Measurements from ENCODE around the gene ACTG1.

DNA sequence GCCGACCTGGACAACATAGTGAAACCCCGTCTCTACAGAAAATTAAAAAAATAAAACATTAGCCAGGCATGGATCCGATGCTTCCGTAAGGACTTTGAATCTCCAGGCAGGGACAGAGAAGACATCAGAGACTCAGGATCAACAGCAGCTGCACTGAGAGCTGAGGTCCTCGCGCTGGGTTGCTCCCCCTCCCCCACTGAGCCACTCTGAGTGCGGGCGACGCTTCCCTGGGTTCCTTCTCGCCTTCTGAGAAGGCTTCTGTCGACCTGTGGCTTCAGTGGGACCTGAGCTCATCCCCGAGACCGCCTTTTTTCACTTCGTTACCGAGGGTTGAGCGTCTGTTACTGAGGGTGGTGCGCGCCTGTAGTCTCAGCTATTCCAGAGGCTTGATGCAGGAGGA is 20.4 kb downstream of the ACTG1 start:
- TF ChIP-seq, protein P1, sequence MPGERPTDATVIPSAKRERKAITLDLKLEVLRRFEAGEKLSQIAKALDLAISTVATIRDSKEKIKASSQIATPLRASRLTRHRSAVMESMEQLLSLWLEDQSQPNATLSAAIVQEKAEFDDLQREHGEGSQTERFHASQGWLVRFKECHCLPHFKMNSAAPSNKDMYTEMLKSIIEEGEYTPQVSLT (CRISPR knock-in tag; IDR thresholded peaks at IDR 0.05; ENCODE audit: borderline replicate concordance, low read depth) = no peak
- TF ChIP-seq, protein P2, sequence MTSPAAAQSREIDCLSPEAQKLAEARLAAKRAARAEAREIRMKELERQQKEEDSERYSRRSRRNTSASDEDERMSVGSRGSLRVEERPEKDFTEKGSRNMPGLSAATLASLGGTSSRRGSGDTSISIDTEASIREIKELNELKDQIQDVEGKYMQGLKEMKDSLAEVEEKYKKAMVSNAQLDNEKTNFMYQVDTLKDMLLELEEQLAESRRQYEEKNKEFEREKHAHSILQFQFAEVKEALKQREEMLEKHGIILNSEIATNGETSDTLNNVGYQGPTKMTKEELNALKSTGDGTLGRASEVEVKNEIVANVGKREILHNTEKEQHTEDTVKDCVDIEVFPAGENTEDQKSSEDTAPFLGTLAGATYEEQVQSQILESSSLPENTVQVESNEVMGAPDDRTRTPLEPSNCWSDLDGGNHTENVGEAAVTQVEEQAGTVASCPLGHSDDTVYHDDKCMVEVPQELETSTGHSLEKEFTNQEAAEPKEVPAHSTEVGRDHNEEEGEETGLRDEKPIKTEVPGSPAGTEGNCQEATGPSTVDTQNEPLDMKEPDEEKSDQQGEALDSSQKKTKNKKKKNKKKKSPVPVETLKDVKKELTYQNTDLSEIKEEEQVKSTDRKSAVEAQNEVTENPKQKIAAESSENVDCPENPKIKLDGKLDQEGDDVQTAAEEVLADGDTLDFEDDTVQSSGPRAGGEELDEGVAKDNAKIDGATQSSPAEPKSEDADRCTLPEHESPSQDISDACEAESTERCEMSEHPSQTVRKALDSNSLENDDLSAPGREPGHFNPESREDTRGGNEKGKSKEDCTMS (CRISPR knock-in tag; conservative IDR thresholded peaks at IDR 0.05) = no peak
- TF ChIP-seq, protein P3, sequence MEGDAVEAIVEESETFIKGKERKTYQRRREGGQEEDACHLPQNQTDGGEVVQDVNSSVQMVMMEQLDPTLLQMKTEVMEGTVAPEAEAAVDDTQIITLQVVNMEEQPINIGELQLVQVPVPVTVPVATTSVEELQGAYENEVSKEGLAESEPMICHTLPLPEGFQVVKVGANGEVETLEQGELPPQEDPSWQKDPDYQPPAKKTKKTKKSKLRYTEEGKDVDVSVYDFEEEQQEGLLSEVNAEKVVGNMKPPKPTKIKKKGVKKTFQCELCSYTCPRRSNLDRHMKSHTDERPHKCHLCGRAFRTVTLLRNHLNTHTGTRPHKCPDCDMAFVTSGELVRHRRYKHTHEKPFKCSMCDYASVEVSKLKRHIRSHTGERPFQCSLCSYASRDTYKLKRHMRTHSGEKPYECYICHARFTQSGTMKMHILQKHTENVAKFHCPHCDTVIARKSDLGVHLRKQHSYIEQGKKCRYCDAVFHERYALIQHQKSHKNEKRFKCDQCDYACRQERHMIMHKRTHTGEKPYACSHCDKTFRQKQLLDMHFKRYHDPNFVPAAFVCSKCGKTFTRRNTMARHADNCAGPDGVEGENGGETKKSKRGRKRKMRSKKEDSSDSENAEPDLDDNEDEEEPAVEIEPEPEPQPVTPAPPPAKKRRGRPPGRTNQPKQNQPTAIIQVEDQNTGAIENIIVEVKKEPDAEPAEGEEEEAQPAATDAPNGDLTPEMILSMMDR (CRISPR knock-in tag; IDR thresholded peaks at IDR 0.05) = no peak
- TF ChIP-seq MAFK (conservative IDR thresholded peaks at IDR 0.05 in 1 of 2, IDR thresholded peaks at IDR 0.05 in 1 of 2; ENCODE audit: low read length in 2 of 2) = no peak
- TF ChIP-seq THAP8 (CRISPR knock-in tag; IDR thresholded peaks at IDR 0.05; ENCODE audit: borderline replicate concordance) = no peak
- TF ChIP-seq, protein P4, sequence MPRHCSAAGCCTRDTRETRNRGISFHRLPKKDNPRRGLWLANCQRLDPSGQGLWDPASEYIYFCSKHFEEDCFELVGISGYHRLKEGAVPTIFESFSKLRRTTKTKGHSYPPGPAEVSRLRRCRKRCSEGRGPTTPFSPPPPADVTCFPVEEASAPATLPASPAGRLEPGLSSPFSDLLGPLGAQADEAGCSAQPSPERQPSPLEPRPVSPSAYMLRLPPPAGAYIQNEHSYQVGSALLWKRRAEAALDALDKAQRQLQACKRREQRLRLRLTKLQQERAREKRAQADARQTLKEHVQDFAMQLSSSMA (CRISPR knock-in tag; IDR thresholded peaks at IDR 0.05) = no peak
- TF ChIP-seq MTA3 (CRISPR knock-in tag; IDR thresholded peaks at IDR 0.05) = no peak
- no peak for TF ChIP-seq NR2C2 (CRISPR knock-in tag; IDR thresholded peaks at IDR 0.05; ENCODE audit: borderline replicate concordance)
- TF ChIP-seq, protein P5, sequence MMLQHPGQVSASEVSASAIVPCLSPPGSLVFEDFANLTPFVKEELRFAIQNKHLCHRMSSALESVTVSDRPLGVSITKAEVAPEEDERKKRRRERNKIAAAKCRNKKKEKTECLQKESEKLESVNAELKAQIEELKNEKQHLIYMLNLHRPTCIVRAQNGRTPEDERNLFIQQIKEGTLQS (CRISPR knock-in tag; IDR thresholded peaks at IDR 0.05) = no peak
- TF ChIP-seq ZNF883 (CRISPR knock-in tag; IDR thresholded peaks at IDR 0.05; ENCODE audit: not compliant biosample characterization) = no peak
- TF ChIP-seq RAD21 (CRISPR knock-in tag; IDR thresholded peaks at IDR 0.05) = no peak
- no peak for TF ChIP-seq GABPA (IDR thresholded peaks at IDR 0.05; ENCODE audit: low read depth, low read length)
- no peak for TF ChIP-seq GABPA (CRISPR knock-in tag; IDR thresholded peaks at IDR 0.05; ENCODE audit: low read depth)
